HPDE6-E6E7 (cell line): ENCODE results near the gene AK9.
"Not testable (repeated sequence)": the region's sequence is repeated elsewhere in the genome, so short reads cannot be mapped to it uniquely, and the experiment has no call there.

Experiments
- DNase-seq: peaks from one replicate; pipeline ENCODE4 v3.0.0; 2011; ENCODE audit warnings: missing footprints; ENCODE audit errors: extremely low spot score

The AK9 gene

GRCh38 chr6:109480993-109481480 is 210.0 kb downstream of the AK9 start:
- no peak for DNase-seq

GRCh38 chr6:109478841-109479624 is 212.0 kb downstream of the AK9 start:
- DNase-seq: no peak

GRCh38 chr6:109478222-109478805 is 212.7 kb downstream of the AK9 start:
- no peak for DNase-seq

- no peak for DNase-seq
These were observed 213.3 kb downstream of the AK9 start for GRCh38 chr6:109477725-109478124.

GRCh38 chr6:109477184-109477583 is 213.8 kb downstream of the AK9 start:
- DNase-seq: no peak

GRCh38 chr6:109475625-109476024 is 215.4 kb downstream of the AK9 start:
- DNase-seq: no peak

GRCh38 chr6:109474995-109475394 is 216.0 kb downstream of the AK9 start:
- DNase-seq: no peak

GRCh38 chr6:109473120-109473519 is 217.9 kb downstream of the AK9 start:
- DNase-seq: no peak

GRCh38 chr6:109472132-109472995 is 218.6 kb downstream of the AK9 start:
- no peak for DNase-seq

GRCh38 chr6:109471105-109471810 is 219.7 kb downstream of the AK9 start:
- DNase-seq: no peak

GRCh38 chr6:109469591-109470189 is 221.3 kb downstream of the AK9 start:
- DNase-seq: no peak

GRCh38 chr6:109467696-109468095 is 223.3 kb downstream of the AK9 start:
- no peak for DNase-seq

GRCh38 chr6:109466212-109466923 is 224.6 kb downstream of the AK9 start:
- DNase-seq: no peak

- DNase-seq: no peak
These were observed 225.2 kb downstream of the AK9 start for GRCh38 chr6:109465772-109466171.

GRCh38 chr6:109461733-109462526 is 229.1 kb downstream of the AK9 start:
- DNase-seq: no peak

- not testable (repeated sequence) for DNase-seq
These were observed 229.8 kb downstream of the AK9 start for GRCh38 chr6:109461205-109461604.

- no peak for DNase-seq
These were observed 230.7 kb downstream of the AK9 start for GRCh38 chr6:109460161-109460829.

- no peak for DNase-seq
These were observed 232.0 kb downstream of the AK9 start for GRCh38 chr6:109458774-109459531.
